ENCODE measurements around the gene STAC3. TPM values are rescaled to one million over a fixed set of nuclear protein-coding genes. Genes with fewer than 3 reads are reported as not detected.

Gene STAC3
- total and polyA plus RNA-seq, 4 donors = 0.19 to 1.3 (median 0.96) TPM

DNA sequence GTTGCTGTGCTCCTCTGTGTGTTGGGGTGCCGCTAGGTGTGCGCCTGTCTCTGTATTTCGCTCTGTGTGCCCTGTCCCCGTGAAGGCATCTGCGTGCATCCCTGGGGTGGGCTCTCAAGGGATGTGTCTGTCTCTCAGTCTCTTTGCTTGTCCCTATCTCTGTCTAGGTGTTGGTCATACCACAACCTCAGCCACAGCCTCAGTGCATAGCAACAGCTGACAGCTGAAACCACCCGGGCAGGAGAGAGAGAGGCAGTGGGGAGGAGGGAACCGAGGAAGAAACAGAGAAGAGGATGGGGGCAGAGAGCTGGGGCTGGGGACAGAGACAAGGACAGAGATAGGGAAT, 35.3 kb downstream of the STAC3 start:
- H3K9me3 ChIP-seq (ENCODE audit: control insufficient read depth in 4 of 4, low read length in 3 of 4) = no peaks in the 10 kb centered on the region
- H3K4me3 ChIP-seq (ENCODE audit: low read depth in 1 of 3, low read length in 3 of 3) = no peak overlapping the region
- no peak overlapping the region for H3K9ac ChIP-seq (ENCODE audit: low read depth in 1 of 2, low read length in 2 of 2)
- 16% methylated on average over 7 of the region's 7 CpGs for WGBS
- no peak for DNase-seq (ENCODE audit: low spot score)
- peaks cover 0 to 14% (median 7%) of the 10 kb centered on the region in 4 donors for H3K27me3 ChIP-seq (ENCODE audit: control insufficient read depth in 4 of 4, insufficient read depth in 4 of 4, low read length in 3 of 4)
- H3K4me1 ChIP-seq (ENCODE audit: control insufficient read depth in 4 of 4, insufficient read depth in 4 of 4, low read length in 3 of 4) = peaks cover 4 to 23% (median 10%) of the 10 kb centered on the region in 4 donors
- TF ChIP-seq YY1 (IDR thresholded peaks at IDR 0.05) = no peak
- TF ChIP-seq, protein P1, sequence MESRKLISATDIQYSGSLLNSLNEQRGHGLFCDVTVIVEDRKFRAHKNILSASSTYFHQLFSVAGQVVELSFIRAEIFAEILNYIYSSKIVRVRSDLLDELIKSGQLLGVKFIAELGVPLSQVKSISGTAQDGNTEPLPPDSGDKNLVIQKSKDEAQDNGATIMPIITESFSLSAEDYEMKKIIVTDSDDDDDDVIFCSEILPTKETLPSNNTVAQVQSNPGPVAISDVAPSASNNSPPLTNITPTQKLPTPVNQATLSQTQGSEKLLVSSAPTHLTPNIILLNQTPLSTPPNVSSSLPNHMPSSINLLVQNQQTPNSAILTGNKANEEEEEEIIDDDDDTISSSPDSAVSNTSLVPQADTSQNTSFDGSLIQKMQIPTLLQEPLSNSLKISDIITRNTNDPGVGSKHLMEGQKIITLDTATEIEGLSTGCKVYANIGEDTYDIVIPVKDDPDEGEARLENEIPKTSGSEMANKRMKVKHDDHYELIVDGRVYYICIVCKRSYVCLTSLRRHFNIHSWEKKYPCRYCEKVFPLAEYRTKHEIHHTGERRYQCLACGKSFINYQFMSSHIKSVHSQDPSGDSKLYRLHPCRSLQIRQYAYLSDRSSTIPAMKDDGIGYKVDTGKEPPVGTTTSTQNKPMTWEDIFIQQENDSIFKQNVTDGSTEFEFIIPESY (IDR thresholded peaks at IDR 0.05) = no peak
- no peak overlapping the region for H3K27ac ChIP-seq (ENCODE audit: low read depth in 1 of 2, low read length in 2 of 2)
- peaks cover 5 to 23% (median 8%) of the 10 kb centered on the region in 4 donors for H3K36me3 ChIP-seq (ENCODE audit: control insufficient read depth in 4 of 4, insufficient read depth in 3 of 4, low read depth in 1 of 4, low read length in 3 of 4)

DNA sequence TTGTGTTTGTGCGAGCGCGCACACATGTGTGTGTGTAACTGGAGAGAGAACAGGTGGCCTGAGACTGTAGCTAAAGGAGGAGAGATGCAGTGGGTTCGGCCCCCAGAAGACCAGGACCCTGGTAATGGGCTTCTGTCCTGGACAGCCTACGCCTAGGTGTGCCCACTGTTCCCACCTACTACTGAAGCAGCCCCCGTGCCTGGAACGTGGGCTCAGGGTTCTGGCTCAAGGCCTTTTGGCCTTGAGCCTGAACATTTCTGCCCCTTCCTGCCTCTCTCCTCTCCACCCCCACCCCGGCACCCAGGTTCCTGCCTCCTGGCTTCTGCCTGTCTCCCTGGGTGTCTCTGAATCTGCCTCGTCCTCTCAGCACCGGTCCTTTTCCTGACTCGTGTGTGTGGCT, 35.9 kb downstream of the STAC3 start:
- no peak overlapping the region for H3K9ac ChIP-seq (ENCODE audit: low read depth in 1 of 2, low read length in 2 of 2)
- no peak overlapping the region for H3K4me3 ChIP-seq (ENCODE audit: low read depth in 1 of 3, low read length in 3 of 3)
- peaks cover 4 to 23% (median 10%) of the 10 kb centered on the region in 4 donors for H3K4me1 ChIP-seq (ENCODE audit: control insufficient read depth in 4 of 4, insufficient read depth in 4 of 4, low read length in 3 of 4)
- H3K27me3 ChIP-seq (ENCODE audit: control insufficient read depth in 4 of 4, insufficient read depth in 4 of 4, low read length in 3 of 4) = peaks cover 0 to 11% (median 7%) of the 10 kb centered on the region in 4 donors
- H3K27ac ChIP-seq (ENCODE audit: low read depth in 1 of 2, low read length in 2 of 2) = no peak overlapping the region
- TF ChIP-seq, protein P2, sequence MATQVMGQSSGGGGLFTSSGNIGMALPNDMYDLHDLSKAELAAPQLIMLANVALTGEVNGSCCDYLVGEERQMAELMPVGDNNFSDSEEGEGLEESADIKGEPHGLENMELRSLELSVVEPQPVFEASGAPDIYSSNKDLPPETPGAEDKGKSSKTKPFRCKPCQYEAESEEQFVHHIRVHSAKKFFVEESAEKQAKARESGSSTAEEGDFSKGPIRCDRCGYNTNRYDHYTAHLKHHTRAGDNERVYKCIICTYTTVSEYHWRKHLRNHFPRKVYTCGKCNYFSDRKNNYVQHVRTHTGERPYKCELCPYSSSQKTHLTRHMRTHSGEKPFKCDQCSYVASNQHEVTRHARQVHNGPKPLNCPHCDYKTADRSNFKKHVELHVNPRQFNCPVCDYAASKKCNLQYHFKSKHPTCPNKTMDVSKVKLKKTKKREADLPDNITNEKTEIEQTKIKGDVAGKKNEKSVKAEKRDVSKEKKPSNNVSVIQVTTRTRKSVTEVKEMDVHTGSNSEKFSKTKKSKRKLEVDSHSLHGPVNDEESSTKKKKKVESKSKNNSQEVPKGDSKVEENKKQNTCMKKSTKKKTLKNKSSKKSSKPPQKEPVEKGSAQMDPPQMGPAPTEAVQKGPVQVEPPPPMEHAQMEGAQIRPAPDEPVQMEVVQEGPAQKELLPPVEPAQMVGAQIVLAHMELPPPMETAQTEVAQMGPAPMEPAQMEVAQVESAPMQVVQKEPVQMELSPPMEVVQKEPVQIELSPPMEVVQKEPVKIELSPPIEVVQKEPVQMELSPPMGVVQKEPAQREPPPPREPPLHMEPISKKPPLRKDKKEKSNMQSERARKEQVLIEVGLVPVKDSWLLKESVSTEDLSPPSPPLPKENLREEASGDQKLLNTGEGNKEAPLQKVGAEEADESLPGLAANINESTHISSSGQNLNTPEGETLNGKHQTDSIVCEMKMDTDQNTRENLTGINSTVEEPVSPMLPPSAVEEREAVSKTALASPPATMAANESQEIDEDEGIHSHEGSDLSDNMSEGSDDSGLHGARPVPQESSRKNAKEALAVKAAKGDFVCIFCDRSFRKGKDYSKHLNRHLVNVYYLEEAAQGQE (IDR thresholded peaks at IDR 0.05) = no peak
- no peak for TF ChIP-seq JUND (IDR thresholded peaks at IDR 0.05)
- no peak for TF ChIP-seq NR2F2 (IDR thresholded peaks at IDR 0.05)
- TF ChIP-seq, protein P3, sequence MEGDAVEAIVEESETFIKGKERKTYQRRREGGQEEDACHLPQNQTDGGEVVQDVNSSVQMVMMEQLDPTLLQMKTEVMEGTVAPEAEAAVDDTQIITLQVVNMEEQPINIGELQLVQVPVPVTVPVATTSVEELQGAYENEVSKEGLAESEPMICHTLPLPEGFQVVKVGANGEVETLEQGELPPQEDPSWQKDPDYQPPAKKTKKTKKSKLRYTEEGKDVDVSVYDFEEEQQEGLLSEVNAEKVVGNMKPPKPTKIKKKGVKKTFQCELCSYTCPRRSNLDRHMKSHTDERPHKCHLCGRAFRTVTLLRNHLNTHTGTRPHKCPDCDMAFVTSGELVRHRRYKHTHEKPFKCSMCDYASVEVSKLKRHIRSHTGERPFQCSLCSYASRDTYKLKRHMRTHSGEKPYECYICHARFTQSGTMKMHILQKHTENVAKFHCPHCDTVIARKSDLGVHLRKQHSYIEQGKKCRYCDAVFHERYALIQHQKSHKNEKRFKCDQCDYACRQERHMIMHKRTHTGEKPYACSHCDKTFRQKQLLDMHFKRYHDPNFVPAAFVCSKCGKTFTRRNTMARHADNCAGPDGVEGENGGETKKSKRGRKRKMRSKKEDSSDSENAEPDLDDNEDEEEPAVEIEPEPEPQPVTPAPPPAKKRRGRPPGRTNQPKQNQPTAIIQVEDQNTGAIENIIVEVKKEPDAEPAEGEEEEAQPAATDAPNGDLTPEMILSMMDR (IDR thresholded peaks at IDR 0.05; ENCODE audit: low read depth, low read length, missing input control) = no peak
- TF ChIP-seq, protein P4, sequence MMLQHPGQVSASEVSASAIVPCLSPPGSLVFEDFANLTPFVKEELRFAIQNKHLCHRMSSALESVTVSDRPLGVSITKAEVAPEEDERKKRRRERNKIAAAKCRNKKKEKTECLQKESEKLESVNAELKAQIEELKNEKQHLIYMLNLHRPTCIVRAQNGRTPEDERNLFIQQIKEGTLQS (IDR thresholded peaks at IDR 0.05) = no peak
- TF ChIP-seq GABPA (IDR thresholded peaks at IDR 0.05 in 1 of 2, conservative IDR thresholded peaks at IDR 0.05 in 1 of 2) = no peak
- TF ChIP-seq TAF1 (conservative IDR thresholded peaks at IDR 0.05) = no peak
- no peak for TF ChIP-seq RXRA (IDR thresholded peaks at IDR 0.05)
- no peak for TF ChIP-seq RAD21 (IDR thresholded peaks at IDR 0.05)
- TF ChIP-seq EGR1 (IDR thresholded peaks at IDR 0.05; ENCODE audit: low read depth in 2 of 2) = no peak
- no peak for TF ChIP-seq FOXA2 (IDR thresholded peaks at IDR 0.05)
- TF ChIP-seq SP1 (IDR thresholded peaks at IDR 0.05) = no peak
- TF ChIP-seq, protein P1 (IDR thresholded peaks at IDR 0.05) = no peak
- TF ChIP-seq, protein P5, sequence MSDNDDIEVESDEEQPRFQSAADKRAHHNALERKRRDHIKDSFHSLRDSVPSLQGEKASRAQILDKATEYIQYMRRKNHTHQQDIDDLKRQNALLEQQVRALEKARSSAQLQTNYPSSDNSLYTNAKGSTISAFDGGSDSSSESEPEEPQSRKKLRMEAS (IDR thresholded peaks at IDR 0.05) = no peak
- no peak for TF ChIP-seq FOXA1 (IDR thresholded peaks at IDR 0.05)
- no peak for DNase-seq (ENCODE audit: low spot score)
- H3K36me3 ChIP-seq (ENCODE audit: control insufficient read depth in 4 of 4, insufficient read depth in 3 of 4, low read depth in 1 of 4, low read length in 3 of 4) = peaks cover 7 to 28% (median 12%) of the 10 kb centered on the region in 4 donors
- H3K9me3 ChIP-seq (ENCODE audit: control insufficient read depth in 4 of 4, low read length in 3 of 4) = no peaks in the 10 kb centered on the region
- 30% methylated on average over 11 of the region's 11 CpGs for WGBS
